Astrocyte (in vitro differentiated cells and primary cell): ENCODE data around the gene CFAP45. TPM values are rescaled to one million over a fixed set of nuclear protein-coding genes. Genes with fewer than 3 reads are reported as not detected.

Experiments
- DNase-seq: peaks from one replicate; pipeline ENCODE4 v3.0.0-alpha.2; 2010; ENCODE audit warnings: low read depth
- FAIRE-seq: peaks from 2 replicates; lab custom pipeline; 2011; peaks lifted over from hg19 to GRCh38; lab: Jason Lieb, UNC
- H2AFZ ChIP-seq: 2 replicates; pipeline ENCODE4 v1.6.0; 2012; ENCODE audit warnings: low read depth, low read length, inconsistent platforms
- H3K27ac ChIP-seq: 2 replicates; pipeline ENCODE4 v1.5.1; 2011; ENCODE audit warnings: low read depth, low read length, inconsistent platforms
- H3K27me3 ChIP-seq: 2 replicates; pipeline ENCODE4 v1.6.0; 2011; ENCODE audit warnings: low read length, inconsistent platforms; ENCODE audit not compliant: insufficient read depth
- H3K36me3 ChIP-seq: 2 replicates; pipeline ENCODE4 v1.5.1; 2011; ENCODE audit warnings: low read length, inconsistent platforms; ENCODE audit not compliant: insufficient read depth
- H3K4me1 ChIP-seq: 2 replicates; pipeline ENCODE4 v1.5.1; 2011; ENCODE audit warnings: low read length, inconsistent platforms; ENCODE audit not compliant: insufficient read depth
- H3K4me2 ChIP-seq: 2 replicates; pipeline ENCODE4 v1.6.0; 2012; ENCODE audit warnings: low read length, inconsistent platforms
- H3K4me3 ChIP-seq: 2 replicates; pipeline ENCODE4 v1.5.1; 2011; ENCODE audit warnings: low read depth, mild to moderate bottlenecking, low read length, inconsistent platforms; ENCODE audit not compliant: insufficient read depth
- H3K79me2 ChIP-seq: 2 replicates; pipeline ENCODE4 v1.6.0; 2012; ENCODE audit warnings: mild to moderate bottlenecking, low read length, inconsistent platforms; ENCODE audit not compliant: insufficient read depth
- H3K9ac ChIP-seq: 2 replicates; pipeline ENCODE4 v1.6.0; 2012; ENCODE audit warnings: mild to moderate bottlenecking, low read length, inconsistent platforms
- H3K9me3 ChIP-seq: 2 replicates; pipeline ENCODE4 v1.5.1; 2012; ENCODE audit warnings: low read depth, mild to moderate bottlenecking, low read length, inconsistent platforms; ENCODE audit not compliant: insufficient read depth
- H4K20me1 ChIP-seq: 2 replicates; pipeline ENCODE4 v1.6.0; 2012; ENCODE audit warnings: low read length, inconsistent platforms; ENCODE audit not compliant: insufficient read depth
- H3K27ac Mint-ChIP-seq: one replicate; pipeline ENCODE4 v1.8.0; 2021; ENCODE audit warnings: mild to moderate bottlenecking, mixed read lengths; ENCODE audit not compliant: unreplicated experiment
- H3K27me3 Mint-ChIP-seq: one replicate; pipeline ENCODE4 v1.8.0; 2021; ENCODE audit warnings: low read depth, mixed read lengths; ENCODE audit not compliant: unreplicated experiment
- H3K36me3 Mint-ChIP-seq: one replicate; pipeline ENCODE4 v1.8.0; 2021; ENCODE audit warnings: low read depth, mixed read lengths; ENCODE audit not compliant: unreplicated experiment
- H3K4me1 Mint-ChIP-seq: one replicate; pipeline ENCODE4 v1.8.0; 2021; ENCODE audit warnings: low read depth, mixed read lengths; ENCODE audit not compliant: unreplicated experiment
- H3K4me3 Mint-ChIP-seq: one replicate; pipeline ENCODE4 v1.8.0; 2021; ENCODE audit warnings: mild to moderate bottlenecking, moderate library complexity, mixed read lengths; ENCODE audit not compliant: unreplicated experiment
- H3K9me3 Mint-ChIP-seq: one replicate; pipeline ENCODE4 v1.8.0; 2021; ENCODE audit warnings: mild to moderate bottlenecking, mixed read lengths; ENCODE audit not compliant: unreplicated experiment
- EZH2 ChIP-seq: IDR thresholded peaks from 2 replicates; pipeline ENCODE4 v1.6.1; 2012; ENCODE audit warnings: mild to moderate bottlenecking, low read length, inconsistent platforms; ENCODE audit not compliant: insufficient read depth
- total RNA-seq: library from RNA; stranded (reverse); gene quantifications from 2 replicates; pipeline ENCODE4 v1.2.1, GENCODE V29; 2021
- TF ChIP-seq, protein P1 (sequence below): IDR thresholded peaks from 2 replicates; pipeline ENCODE4 v1.5.1; 2011; ENCODE audit warnings: low read depth, mild to moderate bottlenecking, inconsistent platforms, low read length, moderate library complexity; ENCODE audit not compliant: insufficient read depth

CFAP45 gene
- total RNA-seq, 1 donor from 2014 or later: 3.2 TPM

GRCh38 chr1:159929155-159930051 lies 29.4 kb upstream of the CFAP45 start:
- H3K79me2 ChIP-seq: peaks cover 13% of the 10 kb centered on the region
- no peak overlapping the region for H2AFZ ChIP-seq
- H3K36me3 Mint-ChIP-seq: peaks cover 6% of the 10 kb centered on the region
- TF ChIP-seq EZH2: no peak
- TF ChIP-seq, protein P1, sequence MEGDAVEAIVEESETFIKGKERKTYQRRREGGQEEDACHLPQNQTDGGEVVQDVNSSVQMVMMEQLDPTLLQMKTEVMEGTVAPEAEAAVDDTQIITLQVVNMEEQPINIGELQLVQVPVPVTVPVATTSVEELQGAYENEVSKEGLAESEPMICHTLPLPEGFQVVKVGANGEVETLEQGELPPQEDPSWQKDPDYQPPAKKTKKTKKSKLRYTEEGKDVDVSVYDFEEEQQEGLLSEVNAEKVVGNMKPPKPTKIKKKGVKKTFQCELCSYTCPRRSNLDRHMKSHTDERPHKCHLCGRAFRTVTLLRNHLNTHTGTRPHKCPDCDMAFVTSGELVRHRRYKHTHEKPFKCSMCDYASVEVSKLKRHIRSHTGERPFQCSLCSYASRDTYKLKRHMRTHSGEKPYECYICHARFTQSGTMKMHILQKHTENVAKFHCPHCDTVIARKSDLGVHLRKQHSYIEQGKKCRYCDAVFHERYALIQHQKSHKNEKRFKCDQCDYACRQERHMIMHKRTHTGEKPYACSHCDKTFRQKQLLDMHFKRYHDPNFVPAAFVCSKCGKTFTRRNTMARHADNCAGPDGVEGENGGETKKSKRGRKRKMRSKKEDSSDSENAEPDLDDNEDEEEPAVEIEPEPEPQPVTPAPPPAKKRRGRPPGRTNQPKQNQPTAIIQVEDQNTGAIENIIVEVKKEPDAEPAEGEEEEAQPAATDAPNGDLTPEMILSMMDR: no peak
- no peak overlapping the region for H3K4me3 Mint-ChIP-seq
- no peak overlapping the region for H3K4me3 ChIP-seq
- H3K9me3 ChIP-seq: no peaks in the 10 kb centered on the region
- DNase-seq: no peak
- no peak overlapping the region for H3K27ac Mint-ChIP-seq
- H3K27ac ChIP-seq: no peak overlapping the region
- H4K20me1 ChIP-seq: peaks cover 5% of the 10 kb centered on the region
- peaks cover 10% of the 10 kb centered on the region for H3K4me1 Mint-ChIP-seq
- H3K9ac ChIP-seq: no peak overlapping the region
- no peak for FAIRE-seq
- no peaks in the 10 kb centered on the region for H3K4me1 ChIP-seq
- H3K9me3 Mint-ChIP-seq: no peaks in the 10 kb centered on the region
- peaks cover 24% of the 10 kb centered on the region for H3K27me3 Mint-ChIP-seq
- no peaks in the 10 kb centered on the region for H3K27me3 ChIP-seq
- H3K4me2 ChIP-seq: no peak overlapping the region
- H3K36me3 ChIP-seq: no peaks in the 10 kb centered on the region

GRCh38 chr1:159928491-159929050 lies 28.6 kb upstream of the CFAP45 start:
- Histone ChIP-seq H3K4me2 (no peak overlapping the region), H2AFZ (no peak overlapping the region), H4K20me1 (peaks cover 6% of the 10 kb centered on the region), H3K9me3 (no peaks in the 10 kb centered on the region), H3K4me1 (peaks cover 4% of the 10 kb centered on the region), H3K27me3 (no peaks in the 10 kb centered on the region), H3K79me2 (peaks cover 22% of the 10 kb centered on the region), H3K4me3 (no peak overlapping the region), H3K36me3 (no peaks in the 10 kb centered on the region), H3K9ac (no peak overlapping the region), H3K27ac (no peak overlapping the region)
- TF ChIP-seq, protein P1: no peak
- no peak for TF ChIP-seq EZH2
- no peak for FAIRE-seq
- Mint-ChIP-seq H3K36me3 (peaks cover 5% of the 10 kb centered on the region), H3K27me3 (peaks cover 18% of the 10 kb centered on the region), H3K4me1 (peaks cover 10% of the 10 kb centered on the region), H3K4me3 (no peak overlapping the region), H3K9me3 (no peaks in the 10 kb centered on the region), H3K27ac (no peak overlapping the region)
- no peak for DNase-seq
